Vagina (tissue), 2 donors: Measurements from ENCODE around the gene CLN3. TPM values are rescaled to one million over a fixed set of nuclear protein-coding genes. Genes with fewer than 3 reads are reported as not detected.

ENCODE experiments used
- DNase-seq, 2 donors: peaks; one replicate each; pipeline ENCODE4 v3.0.0-alpha.2; 2017; ENCODE audit errors: extremely low spot score in 2 of 2
- H3K27ac ChIP-seq: fragments of 200-600 bp; sonication (generic); one replicate; pipeline ENCODE4 v1.5.1; 2019
- H3K27me3 ChIP-seq: fragments of 200-600 bp; sonication (generic); one replicate; pipeline ENCODE4 v1.5.1; 2019
- H3K36me3 ChIP-seq, 2 donors: fragments of 200-600 bp; sonication (generic); one replicate each; pipeline ENCODE4 v1.5.1; 2017 to 2019
- H3K4me1 ChIP-seq: fragments of 200-600 bp; sonication (generic); one replicate; pipeline ENCODE4 v1.5.1; 2019
- H3K4me3 ChIP-seq, 2 donors: fragments of 200-600 bp; sonication (generic); 1 replicate in 1 of 2; 2 replicates in 1 of 2; pipeline ENCODE4 v1.5.1; 2016 to 2019
- H3K9me3 ChIP-seq: fragments of 200-600 bp; sonication (generic); one replicate; pipeline ENCODE4 v1.5.1; 2019
- POLR2A ChIP-seq, 2 donors: fragments of 450-650 bp; IDR thresholded peaks; one replicate each; pipeline ENCODE4 v1.6.1; 2017; ENCODE audit warnings: antibody characterized with exemption in 2 of 2, mild to moderate bottlenecking in 2 of 2, moderate library complexity in 2 of 2
- POLR2AphosphoS5 ChIP-seq, 2 donors: sonication (generic); formaldehyde crosslinking; IDR thresholded peaks; one replicate each; pipeline ENCODE4 v1.9.0; 2017; ENCODE audit warnings: antibody characterized with exemption in 2 of 2, mild to moderate bottlenecking in 2 of 2, low read depth in 1 of 2; ENCODE audit not compliant: insufficient read depth in 1 of 2
- intact Hi-C: fragments of 100-400 bp; cut with DNase I; formaldehyde crosslinking; loops from one replicate; pipeline ENCODE4 v1.15.1; 2023
- total RNA-seq: library from RNA; depleted of rRNA; stranded (reverse); fragments of >200 nt; gene quantifications from one replicate; pipeline ENCODE4 v1.2.3, GENCODE V29; 2016
- TF ChIP-seq, protein P1 (sequence below), 3 experiments: fragments of 450-650 bp in 2 of 3; fragments of 200-600 bp in 1 of 3; sonication (generic) in 1 of 3; IDR thresholded peaks; one replicate each; pipeline ENCODE4 v1.5.1; 2017 to 2019; ENCODE audit warnings: antibody characterized with exemption in 3 of 3, mild to moderate bottlenecking in 2 of 3, moderate library complexity in 2 of 3

Gene CLN3
- total RNA-seq, 1 donor from 2014 or later: 22.8 TPM

- no peak for DNase-seq
- no peaks in the 10 kb centered on the region for H3K27me3 ChIP-seq
- H3K36me3 ChIP-seq: no peaks in the 10 kb centered on the region
- no peaks in the 10 kb centered on the region for H3K9me3 ChIP-seq
- H3K27ac ChIP-seq: no peak overlapping the region
- no peaks in the 10 kb centered on the region for H3K4me1 ChIP-seq
- no peak overlapping the region for H3K4me3 ChIP-seq
- intact Hi-C loops: no loop called here
- no peak for TF ChIP-seq POLR2A (IDR thresholded peaks at IDR 0.05)
- TF ChIP-seq POLR2AphosphoS5 (IDR thresholded peaks at IDR 0.05; ENCODE audit: insufficient read depth in 1 of 2, low read depth in 1 of 2): no peak
- TF ChIP-seq, protein P1, sequence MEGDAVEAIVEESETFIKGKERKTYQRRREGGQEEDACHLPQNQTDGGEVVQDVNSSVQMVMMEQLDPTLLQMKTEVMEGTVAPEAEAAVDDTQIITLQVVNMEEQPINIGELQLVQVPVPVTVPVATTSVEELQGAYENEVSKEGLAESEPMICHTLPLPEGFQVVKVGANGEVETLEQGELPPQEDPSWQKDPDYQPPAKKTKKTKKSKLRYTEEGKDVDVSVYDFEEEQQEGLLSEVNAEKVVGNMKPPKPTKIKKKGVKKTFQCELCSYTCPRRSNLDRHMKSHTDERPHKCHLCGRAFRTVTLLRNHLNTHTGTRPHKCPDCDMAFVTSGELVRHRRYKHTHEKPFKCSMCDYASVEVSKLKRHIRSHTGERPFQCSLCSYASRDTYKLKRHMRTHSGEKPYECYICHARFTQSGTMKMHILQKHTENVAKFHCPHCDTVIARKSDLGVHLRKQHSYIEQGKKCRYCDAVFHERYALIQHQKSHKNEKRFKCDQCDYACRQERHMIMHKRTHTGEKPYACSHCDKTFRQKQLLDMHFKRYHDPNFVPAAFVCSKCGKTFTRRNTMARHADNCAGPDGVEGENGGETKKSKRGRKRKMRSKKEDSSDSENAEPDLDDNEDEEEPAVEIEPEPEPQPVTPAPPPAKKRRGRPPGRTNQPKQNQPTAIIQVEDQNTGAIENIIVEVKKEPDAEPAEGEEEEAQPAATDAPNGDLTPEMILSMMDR (IDR thresholded peaks at IDR 0.05): no peak
These were observed 8.0 kb upstream of the CLN3 start for GRCh38 chr16:28499854-28500253.

DNA sequence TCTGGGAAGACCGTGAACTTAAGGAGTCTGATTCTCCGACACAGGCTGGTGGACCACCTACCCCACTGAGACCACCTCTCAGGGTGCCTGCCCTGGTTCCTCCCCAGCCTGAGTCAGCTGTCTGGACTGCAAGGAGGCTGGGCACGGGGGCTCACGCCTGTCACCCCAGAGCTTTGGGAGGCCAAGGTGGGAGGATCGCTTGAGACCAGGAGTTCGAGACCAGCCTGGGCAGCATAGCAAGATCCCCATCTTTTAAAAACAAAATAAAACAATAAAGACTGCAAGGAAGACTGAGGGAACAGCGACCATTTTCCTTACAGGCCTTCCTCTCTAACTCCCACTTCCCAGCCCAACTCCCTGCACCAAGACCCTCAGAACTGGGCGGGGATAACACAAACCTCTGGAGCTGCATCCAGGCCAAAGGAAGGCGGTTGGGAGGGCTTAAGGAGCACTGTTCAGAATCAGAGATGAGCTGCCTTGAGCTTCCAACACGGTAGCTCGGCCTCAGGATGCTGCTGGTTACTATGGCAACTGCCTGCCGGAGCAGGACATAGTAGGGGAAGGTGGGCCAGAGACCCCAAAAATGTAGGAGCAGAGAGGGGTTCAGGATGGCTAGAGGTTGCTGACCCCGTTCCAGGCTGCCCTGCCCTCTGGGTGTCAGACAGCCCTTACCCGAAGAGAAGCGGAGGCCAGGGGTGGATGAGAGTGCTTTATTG, 7.0 kb upstream of the CLN3 start:
- Histone ChIP-seq H3K9me3 (no peaks in the 10 kb centered on the region), H3K36me3 (no peaks in the 10 kb centered on the region), H3K4me1 (no peaks in the 10 kb centered on the region), H3K27me3 (no peaks in the 10 kb centered on the region), H3K4me3 (no peak overlapping the region), H3K27ac (no peak overlapping the region)
- intact Hi-C loops: no loop called here
- TF ChIP-seq, protein P1 (IDR thresholded peaks at IDR 0.05): no peak
- TF ChIP-seq POLR2AphosphoS5 (IDR thresholded peaks at IDR 0.05; ENCODE audit: insufficient read depth in 1 of 2, low read depth in 1 of 2): no peak
- TF ChIP-seq POLR2A (IDR thresholded peaks at IDR 0.05): no peak
- DNase-seq: no peak

DNA sequence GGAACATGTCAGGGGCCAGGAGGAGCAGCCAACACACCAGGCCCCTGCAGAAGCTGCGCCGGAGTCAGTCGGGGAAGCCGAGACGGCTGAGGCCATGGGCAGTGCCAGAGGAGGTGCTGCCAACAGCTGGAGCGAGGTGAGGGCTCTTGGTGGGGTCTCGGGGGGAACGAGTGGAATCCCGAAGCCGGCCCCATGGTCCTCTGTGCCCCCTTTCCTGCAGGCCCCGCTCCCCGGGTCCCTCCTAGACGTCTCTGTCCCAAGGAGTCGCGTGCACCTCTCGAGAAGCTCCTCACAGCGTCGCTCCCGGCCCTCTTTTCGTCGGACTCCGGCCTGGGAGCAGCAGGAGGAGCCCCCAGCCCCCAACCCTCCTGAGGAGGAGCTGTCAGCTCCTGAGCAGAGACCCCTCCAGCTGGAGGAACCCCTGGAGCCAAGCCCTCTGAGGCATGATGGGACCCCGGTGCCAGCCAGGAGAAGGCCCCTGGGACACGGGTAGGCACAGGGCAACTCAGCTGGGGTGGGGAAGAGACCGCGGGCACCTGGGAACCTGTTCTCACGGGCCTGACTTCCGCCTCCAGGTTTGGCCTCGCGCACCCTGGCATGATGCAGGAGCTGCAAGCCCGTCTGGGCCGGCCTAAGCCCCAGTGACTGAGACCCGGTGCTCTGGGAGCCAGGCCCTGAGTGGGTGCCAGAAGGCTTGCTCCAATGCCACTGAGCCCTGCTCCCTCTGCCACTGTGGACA, 6.2 kb upstream of the CLN3 start:
- no peaks in the 10 kb centered on the region for H3K9me3 ChIP-seq
- no peak for DNase-seq
- intact Hi-C loops: no loop called here
- no peaks in the 10 kb centered on the region for H3K4me1 ChIP-seq
- H3K27ac ChIP-seq: no peak overlapping the region
- no peaks in the 10 kb centered on the region for H3K36me3 ChIP-seq
- TF ChIP-seq, protein P1 (IDR thresholded peaks at IDR 0.05): no peak
- no peak for TF ChIP-seq POLR2A (IDR thresholded peaks at IDR 0.05)
- TF ChIP-seq POLR2AphosphoS5 (IDR thresholded peaks at IDR 0.05; ENCODE audit: insufficient read depth in 1 of 2, low read depth in 1 of 2): no peak
- no peaks in the 10 kb centered on the region for H3K27me3 ChIP-seq
- H3K4me3 ChIP-seq: no peak overlapping the region

DNA sequence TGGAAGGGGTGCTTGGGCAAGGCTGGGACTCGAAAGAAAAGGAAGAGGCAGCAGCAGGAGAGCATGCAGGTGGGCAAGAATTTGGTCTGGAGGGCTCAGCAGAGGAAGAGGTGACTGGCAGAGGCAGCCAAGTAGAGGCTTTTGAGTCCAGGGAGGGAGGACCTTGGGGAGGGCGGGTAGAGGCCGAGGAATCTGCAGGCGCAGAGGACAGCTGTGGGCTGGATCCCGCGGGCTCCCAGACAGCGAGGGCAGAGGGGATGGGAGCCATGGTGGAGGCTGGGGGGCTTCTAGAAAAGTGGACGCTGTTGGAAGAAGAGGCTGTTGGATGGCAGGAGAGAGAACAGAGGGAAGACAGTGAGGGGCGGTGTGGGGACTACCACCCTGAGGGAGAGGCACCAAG, 5.5 kb upstream of the CLN3 start:
- Histone ChIP-seq H3K4me3 (no peak overlapping the region), H3K9me3 (no peaks in the 10 kb centered on the region), H3K36me3 (no peaks in the 10 kb centered on the region), H3K27me3 (no peaks in the 10 kb centered on the region), H3K4me1 (no peaks in the 10 kb centered on the region), H3K27ac (no peak overlapping the region)
- intact Hi-C loops: no loop called here
- TF ChIP-seq, protein P1 (IDR thresholded peaks at IDR 0.05): no peak
- TF ChIP-seq POLR2AphosphoS5 (IDR thresholded peaks at IDR 0.05; ENCODE audit: insufficient read depth in 1 of 2, low read depth in 1 of 2): no peak
- TF ChIP-seq POLR2A (IDR thresholded peaks at IDR 0.05): no peak
- DNase-seq: no peak

DNA sequence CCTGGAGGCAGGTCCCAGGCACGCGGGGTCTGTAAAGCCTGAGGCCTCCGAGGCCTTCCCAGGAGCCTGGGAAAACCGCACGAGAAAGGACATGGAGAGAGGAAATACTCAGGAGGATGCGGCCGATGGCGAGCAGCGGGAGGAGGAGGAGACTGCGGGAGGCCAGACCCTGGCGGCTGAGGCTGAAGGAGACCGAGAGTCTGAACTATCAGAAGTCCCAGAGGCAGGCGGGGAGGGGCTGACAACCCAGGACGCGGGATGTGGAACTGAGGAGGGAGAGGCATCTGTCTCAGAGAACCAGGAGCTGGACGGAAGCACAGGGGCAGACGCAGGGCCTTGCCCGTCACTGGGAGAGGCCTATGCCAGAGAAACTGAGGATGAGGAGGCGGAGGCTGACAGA, 5.0 kb upstream of the CLN3 start:
- no peaks in the 10 kb centered on the region for H3K36me3 ChIP-seq
- no peak for DNase-seq
- TF ChIP-seq POLR2A (IDR thresholded peaks at IDR 0.05): no peak
- TF ChIP-seq, protein P1 (IDR thresholded peaks at IDR 0.05): no peak
- TF ChIP-seq POLR2AphosphoS5 (IDR thresholded peaks at IDR 0.05; ENCODE audit: insufficient read depth in 1 of 2, low read depth in 1 of 2): no peak
- no peak overlapping the region for H3K27ac ChIP-seq
- H3K9me3 ChIP-seq: no peaks in the 10 kb centered on the region
- no peaks in the 10 kb centered on the region for H3K4me1 ChIP-seq
- intact Hi-C loops: no loop called here
- H3K27me3 ChIP-seq: no peaks in the 10 kb centered on the region
- no peak overlapping the region for H3K4me3 ChIP-seq
